Esophagus muscularis mucosa (tissue), 4 donors: ENCODE measurements around the gene TLCD3A.
A peak's percentile ranks its signal among the peaks of the same experiment; 100 is the strongest.

Source experiments
- CTCF ChIP-seq, 3 experiments: fragments of 200-600 bp in 2 of 3; fragments of 450-650 bp in 1 of 3; sonication (generic) in 2 of 3; IDR thresholded peaks; one replicate each; pipeline ENCODE4 v1.5.1; 2017 to 2019; ENCODE audit warnings: antibody characterized with exemption in 3 of 3, mild to moderate bottlenecking in 2 of 3, moderate library complexity in 1 of 3
- EP300 ChIP-seq: sonication (generic); formaldehyde crosslinking; IDR thresholded peaks from one replicate; pipeline ENCODE4 v1.6.1; 2017; ENCODE audit warnings: antibody characterized with exemption
- POLR2A ChIP-seq: fragments of 450-650 bp; IDR thresholded peaks from one replicate; pipeline ENCODE4 v1.6.1; 2017; ENCODE audit warnings: antibody characterized with exemption, moderate library complexity, mild to moderate bottlenecking, low read depth
- POLR2AphosphoS5 ChIP-seq, 2 donors: sonication (generic); formaldehyde crosslinking; IDR thresholded peaks; one replicate each; pipeline ENCODE4 v1.6.1; 2017; ENCODE audit warnings: antibody characterized with exemption in 2 of 2

- peak in 1 of 2 donors; percentile 34 for TF ChIP-seq POLR2AphosphoS5 (IDR thresholded peaks at IDR 0.05)
- no peak for TF ChIP-seq CTCF (IDR thresholded peaks at IDR 0.05)
- no peak for TF ChIP-seq EP300
- no peak for TF ChIP-seq POLR2A
Observed at GRCh38 chr17:693791-694638, 38.4 kb upstream of the TLCD3A start.
